H9 (cell line): ENCODE results near the gene CLEC1B. TPM values are rescaled to one million over a fixed set of nuclear protein-coding genes. Genes with fewer than 3 reads are reported as not detected.

Source experiments
- DNase-seq: peaks from one replicate; pipeline ENCODE4 v3.0.0-alpha.2; 2017
- H2AFZ ChIP-seq: one replicate; pipeline ENCODE4 v1.6.1; 2013; ENCODE audit warnings: mild to moderate bottlenecking, low read length, control low read depth, moderate library complexity
- H2AK5ac ChIP-seq: 2 replicates; pipeline ENCODE4 v1.6.1; 2013; ENCODE audit warnings: low read length, control low read depth, mixed read lengths; ENCODE audit not compliant: insufficient read length
- H2BK120ac ChIP-seq: one replicate; pipeline ENCODE4 v1.6.1; 2013; ENCODE audit warnings: low read depth, mild to moderate bottlenecking, low read length, control low read depth, inconsistent platforms; ENCODE audit not compliant: poor library complexity, severe bottlenecking
- H2BK12ac ChIP-seq: 2 replicates; pipeline ENCODE4 v1.6.1; 2013; ENCODE audit warnings: low read length, control low read depth, mixed read lengths, low read depth; ENCODE audit not compliant: insufficient read length
- H2BK15ac ChIP-seq: 2 replicates; pipeline ENCODE4 v1.6.1; 2013; ENCODE audit warnings: low read depth, low read length, control low read depth
- H2BK20ac ChIP-seq: one replicate; pipeline ENCODE4 v1.6.1; 2013; ENCODE audit warnings: low read depth, mild to moderate bottlenecking, low read length, control low read depth, inconsistent platforms; ENCODE audit not compliant: poor library complexity, severe bottlenecking
- H2BK5ac ChIP-seq: 2 replicates; pipeline ENCODE4 v1.6.1; 2013; ENCODE audit warnings: low read length, control low read depth, mixed read lengths; ENCODE audit not compliant: insufficient read length
- H3K14ac ChIP-seq: 2 replicates; pipeline ENCODE4 v1.6.1; 2013; ENCODE audit warnings: low read length, control low read depth; ENCODE audit not compliant: insufficient read depth
- H3K18ac ChIP-seq: 2 replicates; pipeline ENCODE4 v1.6.1; 2013; ENCODE audit warnings: low read depth, mild to moderate bottlenecking, mixed read lengths, low read length, control low read depth; ENCODE audit not compliant: insufficient read length
- H3K23ac ChIP-seq: 2 replicates; pipeline ENCODE4 v1.6.1; 2013; ENCODE audit warnings: low read length, control low read depth, mixed read lengths, low read depth; ENCODE audit not compliant: insufficient read length
- H3K23me2 ChIP-seq: 2 replicates; pipeline ENCODE4 v1.6.1; 2013; ENCODE audit warnings: low read depth, mild to moderate bottlenecking, mixed read lengths, low read length, control low read depth; ENCODE audit not compliant: insufficient read length, poor library complexity, severe bottlenecking
- H3K27ac ChIP-seq: 2 replicates; pipeline ENCODE4 v1.5.1; 2013; ENCODE audit warnings: low read length, control low read depth, mixed read lengths, low read depth; ENCODE audit not compliant: insufficient read length
- H3K27me3 ChIP-seq: 2 replicates; pipeline ENCODE4 v1.6.1; 2013; ENCODE audit warnings: low read length, control low read depth, inconsistent platforms; ENCODE audit not compliant: insufficient read depth
- H3K4ac ChIP-seq: 2 replicates; pipeline ENCODE4 v1.6.1; 2013; ENCODE audit warnings: low read depth, mild to moderate bottlenecking, control low read depth, inconsistent platforms, low read length, moderate library complexity
- H3K4me1 ChIP-seq: 2 replicates; pipeline ENCODE4 v1.6.1; 2013; ENCODE audit warnings: low read length, control low read depth, inconsistent platforms; ENCODE audit not compliant: insufficient read depth
- H3K4me2 ChIP-seq: 2 replicates; pipeline ENCODE4 v1.6.1; 2013; ENCODE audit warnings: low read length, control low read depth, mixed read lengths; ENCODE audit not compliant: insufficient read length, insufficient read depth
- H3K56ac ChIP-seq: 2 replicates; pipeline ENCODE4 v1.6.1; 2013; ENCODE audit warnings: low read depth, mild to moderate bottlenecking, mixed read lengths, low read length, control low read depth; ENCODE audit not compliant: insufficient read length
- H3K79me1 ChIP-seq: 2 replicates; pipeline ENCODE4 v1.6.1; 2013; ENCODE audit warnings: low read depth, mild to moderate bottlenecking, moderate library complexity, low read length, control low read depth, inconsistent platforms; ENCODE audit not compliant: insufficient read depth, poor library complexity, severe bottlenecking
- H3K79me2 ChIP-seq: 2 replicates; pipeline ENCODE4 v1.6.1; 2013; ENCODE audit warnings: low read length, control low read depth, inconsistent platforms; ENCODE audit not compliant: insufficient read depth
- H3K9ac ChIP-seq: 2 replicates; pipeline ENCODE4 v1.6.1; 2013; ENCODE audit warnings: low read length, control low read depth, mixed read lengths; ENCODE audit not compliant: insufficient read length; ENCODE audit errors: extremely low read depth
- H3K9me3 ChIP-seq: one replicate; pipeline ENCODE4 v1.6.1; 2013; ENCODE audit warnings: low read depth, low read length, inconsistent platforms; ENCODE audit not compliant: control insufficient read depth
- H3T11ph ChIP-seq: one replicate; pipeline ENCODE4 v1.6.1; 2013; ENCODE audit warnings: mild to moderate bottlenecking, low read length, control low read depth, inconsistent platforms
- H4K20me1 ChIP-seq: one replicate; pipeline ENCODE4 v1.6.1; 2013; ENCODE audit not compliant: control insufficient read depth, insufficient read length, insufficient read depth
- H4K5ac ChIP-seq: 2 replicates; pipeline ENCODE4 v1.6.1; 2013; ENCODE audit warnings: low read depth, mild to moderate bottlenecking, mixed read lengths, low read length, control low read depth; ENCODE audit not compliant: insufficient read length
- H4K8ac ChIP-seq: replicated peaks from 2 replicates; pipeline ENCODE4 v1.6.1; 2013; ENCODE audit warnings: low read length, control low read depth, mixed read lengths, low read depth; ENCODE audit not compliant: insufficient read length
- H4K91ac ChIP-seq: 2 replicates; pipeline ENCODE4 v1.6.1; 2013; ENCODE audit warnings: low read depth, mild to moderate bottlenecking, moderate library complexity, mixed read lengths, low read length, control low read depth; ENCODE audit not compliant: insufficient read length
- H3K27ac Mint-ChIP-seq, 3 experiments: 2 replicates in 2 of 3; 3 replicates in 1 of 3; pipeline ENCODE4 v1.8.0; 2020 to 2021; ENCODE audit warnings: mixed read lengths in 3 of 3, mild to moderate bottlenecking in 1 of 3, moderate library complexity in 1 of 3
- H3K27me3 Mint-ChIP-seq: 2 replicates; pipeline ENCODE4 v1.8.0; 2021; ENCODE audit warnings: low read depth, mild to moderate bottlenecking, moderate library complexity, mixed read lengths
- H3K36me3 Mint-ChIP-seq, 3 experiments: 2 replicates in 2 of 3; 3 replicates in 1 of 3; pipeline ENCODE4 v1.8.0; 2020 to 2021; ENCODE audit warnings: low read depth in 3 of 3, mixed read lengths in 3 of 3; ENCODE audit not compliant: insufficient read depth in 1 of 3
- H3K4me1 Mint-ChIP-seq, 2 experiments: 2 replicates each; pipeline ENCODE4 v1.8.0; 2020; ENCODE audit warnings: mixed read lengths in 2 of 2
- H3K4me3 Mint-ChIP-seq, 2 experiments: 2 replicates in 1 of 2; 3 replicates in 1 of 2; pipeline ENCODE4 v1.8.0; 2020 to 2021; ENCODE audit warnings: mild to moderate bottlenecking in 2 of 2, mixed read lengths in 2 of 2, moderate library complexity in 1 of 2
- H3K9me3 Mint-ChIP-seq, 2 experiments: 2 replicates in 1 of 2; 3 replicates in 1 of 2; pipeline ENCODE4 v1.8.0; 2020; ENCODE audit warnings: mild to moderate bottlenecking in 2 of 2, mixed read lengths in 2 of 2, moderate library complexity in 1 of 2
- WGBS: extraction: QIAGEN DNeasy Blood & Tissue Kit; methylation state at CpG from one replicate; pipeline ENCODE4 v1.1.7; 2013; ENCODE audit warnings: missing lambda C conversion rate, low lambda C conversion rate, mixed read lengths; ENCODE audit not compliant: insufficient read length; ENCODE audit errors: extremely low coverage; 5-methylcytosine and 5-hydroxymethylcytosine counted together
- total RNA-seq: library from RNA; stranded (reverse); gene quantifications from 2 replicates; pipeline ENCODE4 v1.2.1, GENCODE V29; 2021
- TF ChIP-seq, protein P1 (sequence below): fragments of 200-600 bp; sonication (generic); conservative IDR thresholded peaks from 3 replicates; pipeline ENCODE4 v1.8.0; 2021; ENCODE audit warnings: antibody characterized with exemption, mild to moderate bottlenecking

Gene CLEC1B
- total RNA-seq, 1 experiment from 2014 or later, result not detected

DNA sequence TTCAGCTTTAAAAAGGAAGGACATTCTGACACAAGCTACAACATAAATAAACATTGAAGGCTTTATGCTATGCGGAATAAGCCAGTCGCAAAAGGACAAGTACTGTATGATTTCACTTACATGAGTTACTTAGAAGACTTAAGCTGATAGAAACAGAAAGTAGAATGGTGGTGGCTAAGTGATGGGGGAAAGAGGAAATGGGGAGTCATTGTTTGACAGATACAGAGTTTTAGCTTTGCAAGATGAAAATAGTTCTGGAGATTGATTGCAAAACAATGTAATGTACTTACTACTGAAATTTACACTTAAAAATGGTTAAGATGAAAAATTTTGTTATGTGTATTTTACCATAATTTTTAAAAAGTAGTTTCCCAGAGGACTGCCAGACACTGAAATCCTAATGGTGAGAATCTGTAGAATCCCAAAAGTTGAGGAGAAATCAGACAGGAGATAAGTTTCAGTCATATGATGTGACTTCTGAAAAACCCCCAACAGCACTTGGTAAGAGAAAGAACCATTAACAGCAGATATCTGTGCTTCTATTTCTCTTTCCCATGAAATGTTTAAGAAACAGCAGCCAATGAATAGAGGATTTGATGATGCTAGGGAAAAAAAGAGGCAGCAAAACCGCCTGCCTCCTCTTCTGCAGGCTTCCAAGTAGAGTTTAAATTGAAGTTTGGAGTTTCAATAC, 50.2 kb downstream of the CLEC1B start:
- Histone ChIP-seq H3K27me3 (no peaks in the 10 kb centered on the region), H3K23ac (no peak overlapping the region), H4K5ac (no peak overlapping the region), H4K91ac (no peak overlapping the region), H3K4ac (no peak overlapping the region), H3K79me1 (no peaks in the 10 kb centered on the region), H2AFZ (no peak overlapping the region), H4K20me1 (no peaks in the 10 kb centered on the region), H2BK5ac (no peak overlapping the region), H3K56ac (no peak overlapping the region), H2BK20ac (no peak overlapping the region), H2BK120ac (no peak overlapping the region), H2BK12ac (no peak overlapping the region), H2AK5ac (no peak overlapping the region), H3K4me2 (no peak overlapping the region), H3K9ac (no peak overlapping the region), H3K4me1 (no peaks in the 10 kb centered on the region), H3K14ac (no peak overlapping the region), H3K79me2 (no peaks in the 10 kb centered on the region), H3K18ac (no peak overlapping the region), H2BK15ac (no peak overlapping the region), H4K8ac (no peak overlapping the region), H3K27ac (no peak overlapping the region), H3T11ph (no peak overlapping the region), H3K9me3 (no peaks in the 10 kb centered on the region), H3K23me2 (no peaks in the 10 kb centered on the region)
- peaks cover 7% of the 10 kb centered on the region for H3K27me3 Mint-ChIP-seq
- no peak for DNase-seq
- H3K9me3 Mint-ChIP-seq, result peaks cover 1 to 7% of the 10 kb centered on the region in 2 experiments; a peak in 1 of 5 replicates
- WGBS, result no CpG with 5 or more reads among the region's 3 CpGs
- H3K4me3 Mint-ChIP-seq, result no peak overlapping the region
- TF ChIP-seq, protein P1, sequence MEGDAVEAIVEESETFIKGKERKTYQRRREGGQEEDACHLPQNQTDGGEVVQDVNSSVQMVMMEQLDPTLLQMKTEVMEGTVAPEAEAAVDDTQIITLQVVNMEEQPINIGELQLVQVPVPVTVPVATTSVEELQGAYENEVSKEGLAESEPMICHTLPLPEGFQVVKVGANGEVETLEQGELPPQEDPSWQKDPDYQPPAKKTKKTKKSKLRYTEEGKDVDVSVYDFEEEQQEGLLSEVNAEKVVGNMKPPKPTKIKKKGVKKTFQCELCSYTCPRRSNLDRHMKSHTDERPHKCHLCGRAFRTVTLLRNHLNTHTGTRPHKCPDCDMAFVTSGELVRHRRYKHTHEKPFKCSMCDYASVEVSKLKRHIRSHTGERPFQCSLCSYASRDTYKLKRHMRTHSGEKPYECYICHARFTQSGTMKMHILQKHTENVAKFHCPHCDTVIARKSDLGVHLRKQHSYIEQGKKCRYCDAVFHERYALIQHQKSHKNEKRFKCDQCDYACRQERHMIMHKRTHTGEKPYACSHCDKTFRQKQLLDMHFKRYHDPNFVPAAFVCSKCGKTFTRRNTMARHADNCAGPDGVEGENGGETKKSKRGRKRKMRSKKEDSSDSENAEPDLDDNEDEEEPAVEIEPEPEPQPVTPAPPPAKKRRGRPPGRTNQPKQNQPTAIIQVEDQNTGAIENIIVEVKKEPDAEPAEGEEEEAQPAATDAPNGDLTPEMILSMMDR, result no peak
- H3K27ac Mint-ChIP-seq, result no peak overlapping the region
- no peaks in the 10 kb centered on the region for H3K4me1 Mint-ChIP-seq
- H3K36me3 Mint-ChIP-seq, result peaks cover 0 to 3% (median 0%) of the 10 kb centered on the region in 3 experiments; a peak in 4 of 7 replicates
